GM23338 (cell line): ENCODE data around the gene KCNMA1. TPM values are rescaled to one million over a fixed set of nuclear protein-coding genes. Genes with fewer than 3 reads are reported as not detected.

ENCODE experiments used
- CREB1 ChIP-seq: fragments of 250-450 bp; sonication (Bioruptor Pico); IDR thresholded peaks from 2 replicates; pipeline ENCODE4 v1.5.0; 2020; ENCODE audit warnings: low read depth, mild to moderate bottlenecking, moderate library complexity
- EZH2 ChIP-seq: fragments of 200-600 bp; sonication (generic); IDR thresholded peaks from one replicate; pipeline ENCODE4 v1.8.0; 2017; ENCODE audit warnings: antibody characterized with exemption, mild to moderate bottlenecking, low read depth; ENCODE audit not compliant: unreplicated experiment
- POLR2AphosphoS5 ChIP-seq: IDR thresholded peaks from 2 replicates; pipeline ENCODE4 v1.6.1; 2016; ENCODE audit warnings: antibody characterized with exemption, low read depth
- ZNF331 ChIP-seq: fragments of 250-450 bp; sonication (Bioruptor Pico); IDR thresholded peaks from 2 replicates; pipeline ENCODE4 v1.5.0; 2020; ENCODE audit warnings: low read depth, mild to moderate bottlenecking, moderate library complexity
- polyA plus RNA-seq: library from polyadenylated mRNA; unstranded; fragments of >200 nt; fragmentation: Nextera tagmentation; extraction: Ambion mirVana; gene quantifications from 2 replicates; pipeline ENCODE4 v1.2.1, GENCODE V29; 2016
- total RNA-seq: library from RNA; depleted of rRNA; stranded (reverse); fragments of >200 nt; shearing (Covaris generic); gene quantifications from 2 replicates; pipeline ENCODE4 v1.2.3, GENCODE V29; 2014
- TF ChIP-seq, protein P1 (sequence below): fragments of 250-450 bp; sonication (Bioruptor Pico); IDR thresholded peaks from 2 replicates; pipeline ENCODE4 v1.5.0; 2020; ENCODE audit warnings: mild to moderate bottlenecking, moderate library complexity
- TF ChIP-seq, protein P2 (sequence below): IDR thresholded peaks from one replicate; pipeline ENCODE4 v1.6.1; 2018; ENCODE audit warnings: antibody characterized with exemption; ENCODE audit not compliant: unreplicated experiment

KCNMA1 gene
- total and polyA plus RNA-seq, 2 experiments from 2014 or later = 8.2 to 9.0 TPM

DNA sequence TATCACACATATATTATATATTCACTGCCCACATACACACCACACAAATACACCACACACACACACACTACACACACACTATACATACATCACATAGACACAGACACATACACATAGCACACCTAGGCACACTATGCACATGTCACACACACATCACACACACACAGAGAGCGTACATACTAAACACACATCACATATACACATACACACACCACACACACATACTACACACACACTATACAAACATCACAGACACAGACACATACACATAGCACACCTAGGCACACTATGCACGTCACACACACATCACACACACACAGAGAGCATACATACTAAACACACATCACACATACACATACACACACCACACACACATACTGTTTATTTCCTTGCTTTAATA, 165.5 kb downstream of the KCNMA1 start (continued):
- TF ChIP-seq, protein P1, sequence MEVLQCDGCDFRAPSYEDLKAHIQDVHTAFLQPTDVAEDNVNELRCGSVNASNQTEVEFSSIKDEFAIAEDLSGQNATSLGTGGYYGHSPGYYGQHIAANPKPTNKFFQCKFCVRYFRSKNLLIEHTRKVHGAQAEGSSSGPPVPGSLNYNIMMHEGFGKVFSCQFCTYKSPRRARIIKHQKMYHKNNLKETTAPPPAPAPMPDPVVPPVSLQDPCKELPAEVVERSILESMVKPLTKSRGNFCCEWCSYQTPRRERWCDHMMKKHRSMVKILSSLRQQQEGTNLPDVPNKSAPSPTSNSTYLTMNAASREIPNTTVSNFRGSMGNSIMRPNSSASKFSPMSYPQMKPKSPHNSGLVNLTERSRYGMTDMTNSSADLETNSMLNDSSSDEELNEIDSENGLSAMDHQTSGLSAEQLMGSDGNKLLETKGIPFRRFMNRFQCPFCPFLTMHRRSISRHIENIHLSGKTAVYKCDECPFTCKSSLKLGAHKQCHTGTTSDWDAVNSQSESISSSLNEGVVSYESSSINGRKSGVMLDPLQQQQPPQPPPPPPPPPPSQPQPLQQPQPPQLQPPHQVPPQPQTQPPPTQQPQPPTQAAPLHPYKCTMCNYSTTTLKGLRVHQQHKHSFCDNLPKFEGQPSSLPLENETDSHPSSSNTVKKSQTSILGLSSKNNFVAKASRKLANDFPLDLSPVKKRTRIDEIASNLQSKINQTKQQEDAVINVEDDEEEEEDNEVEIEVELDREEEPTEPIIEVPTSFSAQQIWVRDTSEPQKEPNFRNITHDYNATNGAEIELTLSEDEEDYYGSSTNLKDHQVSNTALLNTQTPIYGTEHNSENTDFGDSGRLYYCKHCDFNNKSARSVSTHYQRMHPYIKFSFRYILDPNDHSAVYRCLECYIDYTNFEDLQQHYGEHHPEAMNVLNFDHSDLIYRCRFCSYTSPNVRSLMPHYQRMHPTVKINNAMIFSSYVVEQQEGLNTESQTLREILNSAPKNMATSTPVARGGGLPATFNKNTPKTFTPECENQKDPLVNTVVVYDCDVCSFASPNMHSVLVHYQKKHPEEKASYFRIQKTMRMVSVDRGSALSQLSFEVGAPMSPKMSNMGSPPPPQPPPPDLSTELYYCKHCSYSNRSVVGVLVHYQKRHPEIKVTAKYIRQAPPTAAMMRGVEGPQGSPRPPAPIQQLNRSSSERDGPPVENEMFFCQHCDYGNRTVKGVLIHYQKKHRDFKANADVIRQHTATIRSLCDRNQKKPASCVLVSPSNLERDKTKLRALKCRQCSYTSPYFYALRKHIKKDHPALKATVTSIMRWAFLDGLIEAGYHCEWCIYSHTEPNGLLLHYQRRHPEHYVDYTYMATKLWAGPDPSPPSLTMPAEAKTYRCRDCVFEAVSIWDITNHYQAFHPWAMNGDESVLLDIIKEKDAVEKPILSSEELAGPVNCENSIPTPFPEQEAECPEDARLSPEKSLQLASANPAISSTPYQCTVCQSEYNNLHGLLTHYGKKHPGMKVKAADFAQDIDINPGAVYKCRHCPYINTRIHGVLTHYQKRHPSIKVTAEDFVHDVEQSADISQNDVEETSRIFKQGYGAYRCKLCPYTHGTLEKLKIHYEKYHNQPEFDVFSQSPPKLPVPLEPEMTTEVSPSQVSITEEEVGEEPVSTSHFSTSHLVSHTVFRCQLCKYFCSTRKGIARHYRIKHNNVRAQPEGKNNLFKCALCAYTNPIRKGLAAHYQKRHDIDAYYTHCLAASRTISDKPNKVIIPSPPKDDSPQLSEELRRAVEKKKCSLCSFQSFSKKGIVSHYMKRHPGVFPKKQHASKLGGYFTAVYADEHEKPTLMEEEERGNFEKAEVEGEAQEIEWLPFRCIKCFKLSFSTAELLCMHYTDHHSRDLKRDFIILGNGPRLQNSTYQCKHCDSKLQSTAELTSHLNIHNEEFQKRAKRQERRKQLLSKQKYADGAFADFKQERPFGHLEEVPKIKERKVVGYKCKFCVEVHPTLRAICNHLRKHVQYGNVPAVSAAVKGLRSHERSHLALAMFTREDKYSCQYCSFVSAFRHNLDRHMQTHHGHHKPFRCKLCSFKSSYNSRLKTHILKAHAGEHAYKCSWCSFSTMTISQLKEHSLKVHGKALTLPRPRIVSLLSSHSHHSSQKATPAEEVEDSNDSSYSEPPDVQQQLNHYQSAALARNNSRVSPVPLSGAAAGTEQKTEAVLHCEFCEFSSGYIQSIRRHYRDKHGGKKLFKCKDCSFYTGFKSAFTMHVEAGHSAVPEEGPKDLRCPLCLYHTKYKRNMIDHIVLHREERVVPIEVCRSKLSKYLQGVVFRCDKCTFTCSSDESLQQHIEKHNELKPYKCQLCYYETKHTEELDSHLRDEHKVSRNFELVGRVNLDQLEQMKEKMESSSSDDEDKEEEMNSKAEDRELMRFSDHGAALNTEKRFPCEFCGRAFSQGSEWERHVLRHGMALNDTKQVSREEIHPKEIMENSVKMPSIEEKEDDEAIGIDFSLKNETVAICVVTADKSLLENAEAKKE (CRISPR knock-in tag) = no peak
- TF ChIP-seq EZH2 (no peak), POLR2AphosphoS5 (no peak), ZNF331 (CRISPR knock-in tag) (no peak), CREB1 (CRISPR knock-in tag) (no peak)
- TF ChIP-seq, protein P2, sequence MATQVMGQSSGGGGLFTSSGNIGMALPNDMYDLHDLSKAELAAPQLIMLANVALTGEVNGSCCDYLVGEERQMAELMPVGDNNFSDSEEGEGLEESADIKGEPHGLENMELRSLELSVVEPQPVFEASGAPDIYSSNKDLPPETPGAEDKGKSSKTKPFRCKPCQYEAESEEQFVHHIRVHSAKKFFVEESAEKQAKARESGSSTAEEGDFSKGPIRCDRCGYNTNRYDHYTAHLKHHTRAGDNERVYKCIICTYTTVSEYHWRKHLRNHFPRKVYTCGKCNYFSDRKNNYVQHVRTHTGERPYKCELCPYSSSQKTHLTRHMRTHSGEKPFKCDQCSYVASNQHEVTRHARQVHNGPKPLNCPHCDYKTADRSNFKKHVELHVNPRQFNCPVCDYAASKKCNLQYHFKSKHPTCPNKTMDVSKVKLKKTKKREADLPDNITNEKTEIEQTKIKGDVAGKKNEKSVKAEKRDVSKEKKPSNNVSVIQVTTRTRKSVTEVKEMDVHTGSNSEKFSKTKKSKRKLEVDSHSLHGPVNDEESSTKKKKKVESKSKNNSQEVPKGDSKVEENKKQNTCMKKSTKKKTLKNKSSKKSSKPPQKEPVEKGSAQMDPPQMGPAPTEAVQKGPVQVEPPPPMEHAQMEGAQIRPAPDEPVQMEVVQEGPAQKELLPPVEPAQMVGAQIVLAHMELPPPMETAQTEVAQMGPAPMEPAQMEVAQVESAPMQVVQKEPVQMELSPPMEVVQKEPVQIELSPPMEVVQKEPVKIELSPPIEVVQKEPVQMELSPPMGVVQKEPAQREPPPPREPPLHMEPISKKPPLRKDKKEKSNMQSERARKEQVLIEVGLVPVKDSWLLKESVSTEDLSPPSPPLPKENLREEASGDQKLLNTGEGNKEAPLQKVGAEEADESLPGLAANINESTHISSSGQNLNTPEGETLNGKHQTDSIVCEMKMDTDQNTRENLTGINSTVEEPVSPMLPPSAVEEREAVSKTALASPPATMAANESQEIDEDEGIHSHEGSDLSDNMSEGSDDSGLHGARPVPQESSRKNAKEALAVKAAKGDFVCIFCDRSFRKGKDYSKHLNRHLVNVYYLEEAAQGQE = no peak
